GM18517 (cell line): Measurements from ENCODE around the gene SLC30A3.

ENCODE experiments used
- ATAC-seq: cut with Tn5 transposase; IDR thresholded peaks from one replicate; pipeline ENCODE4 v1.9.1; 2021; ENCODE audit warnings: mild to moderate bottlenecking, moderate library complexity; ENCODE audit not compliant: unreplicated experiment

SLC30A3 gene

GRCh38 chr2:27236136-27236535, 26.7 kb downstream of the SLC30A3 start:
- no peak for ATAC-seq

- ATAC-seq, result no peak
These were observed 29.5 kb downstream of the SLC30A3 start for GRCh38 chr2:27233341-27233740.

GRCh38 chr2:27231921-27232320, 30.9 kb downstream of the SLC30A3 start:
- ATAC-seq, result no peak

GRCh38 chr2:27227501-27227900, 35.3 kb downstream of the SLC30A3 start:
- no peak for ATAC-seq

GRCh38 chr2:27225526-27225925, 37.3 kb downstream of the SLC30A3 start:
- ATAC-seq, result no peak

GRCh38 chr2:27223416-27223815, 39.4 kb downstream of the SLC30A3 start:
- ATAC-seq, result no peak

- no peak for ATAC-seq
These were observed 40.4 kb downstream of the SLC30A3 start for GRCh38 chr2:27222407-27222806.

- ATAC-seq, result no peak
These were observed 41.7 kb downstream of the SLC30A3 start for GRCh38 chr2:27221166-27221565.

- no peak for ATAC-seq
These were observed 42.8 kb downstream of the SLC30A3 start for GRCh38 chr2:27220091-27220490.

- ATAC-seq, result no peak
These were observed 43.8 kb downstream of the SLC30A3 start for GRCh38 chr2:27219091-27219490.

GRCh38 chr2:27218614-27219013, 44.2 kb downstream of the SLC30A3 start:
- no peak for ATAC-seq

- peak; percentile 59 for ATAC-seq
These were observed 45.4 kb downstream of the SLC30A3 start, which contains the start of gene CAD for GRCh38 chr2:27217173-27218121. CAD (plus strand) TSS chr2:27217369; CDS start chr2:27217552, 183 bp downstream.

GRCh38 chr2:27216416-27217137, 46.3 kb downstream of the SLC30A3 start:
- ATAC-seq, result no peak

GRCh38 chr2:27214941-27215340, 47.9 kb downstream of the SLC30A3 start:
- no peak for ATAC-seq

GRCh38 chr2:27212626-27213471, 50.0 kb downstream of the SLC30A3 start:
- ATAC-seq, result peak; percentile 6

GRCh38 chr2:27211943-27212625, 50.8 kb downstream of the SLC30A3 start, which contains the start of the genes ATRAID and SLC5A6:
ATRAID (plus strand) TSS chr2:27212041; CDS start chr2:27212369, 328 bp downstream.
SLC5A6 (minus strand) TSS chr2:27212268; CDS start chr2:27207650, 4,618 bp downstream.
- peak; percentile 67 for ATAC-seq

GRCh38 chr2:27211241-27211942, 51.5 kb downstream of the SLC30A3 start:
- ATAC-seq, result peak; percentile 15

- ATAC-seq, result no peak
These were observed 53.0 kb downstream of the SLC30A3 start for GRCh38 chr2:27209621-27210401.
